Activated CD8-positive, alpha-beta memory T cell treated with anti-CD3 and anti-CD28 coated beads for 4 hours (primary cell): ENCODE results near the gene L3MBTL4.

Experiments used
- DNase-seq, 2 donors: peaks; one replicate each; pipeline ENCODE4 v3.0.0-alpha.2; 2020; ENCODE audit warnings: low read depth in 2 of 2

The L3MBTL4 gene

DNA sequence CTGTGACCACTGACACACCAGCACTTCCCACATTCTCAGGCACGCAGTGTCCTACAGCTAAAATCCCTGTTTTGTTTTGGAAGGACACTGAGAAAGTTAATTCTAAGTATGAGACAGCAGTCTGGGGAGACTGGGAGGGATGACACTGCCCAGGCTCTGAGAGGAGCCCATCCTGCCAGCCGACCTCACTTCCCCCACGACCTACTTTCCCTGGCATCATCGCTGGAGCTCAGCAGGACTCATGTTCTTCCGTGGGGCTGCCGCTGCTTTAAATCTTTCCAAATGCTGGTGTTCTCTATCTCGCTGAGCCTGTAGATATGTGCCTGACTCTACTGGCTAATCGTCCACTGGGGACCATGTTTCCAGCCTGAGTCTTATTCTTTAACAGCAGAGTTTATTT lies 450.6 kb downstream of the L3MBTL4 start:
- no peak for DNase-seq

DNA sequence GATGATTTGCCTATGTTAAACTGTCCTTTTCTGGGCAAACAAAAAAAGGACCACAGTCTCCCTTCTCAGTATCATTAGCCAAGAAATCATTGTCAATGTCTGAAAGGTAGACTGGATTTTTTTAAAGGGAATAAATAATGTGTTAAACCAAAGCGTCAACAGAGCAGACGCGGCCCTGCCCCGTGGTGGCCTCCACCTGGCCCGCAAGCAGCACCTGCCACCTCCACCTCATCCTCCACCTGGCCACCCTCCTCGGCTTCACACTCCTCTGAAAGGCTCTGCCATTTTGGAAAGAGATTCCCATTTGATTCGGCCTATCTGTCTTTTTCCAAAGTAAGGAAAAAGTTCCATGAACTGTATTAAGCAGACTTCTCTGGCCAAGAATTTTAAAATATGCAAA lies 451.4 kb downstream of the L3MBTL4 start:
- no peak for DNase-seq

DNA sequence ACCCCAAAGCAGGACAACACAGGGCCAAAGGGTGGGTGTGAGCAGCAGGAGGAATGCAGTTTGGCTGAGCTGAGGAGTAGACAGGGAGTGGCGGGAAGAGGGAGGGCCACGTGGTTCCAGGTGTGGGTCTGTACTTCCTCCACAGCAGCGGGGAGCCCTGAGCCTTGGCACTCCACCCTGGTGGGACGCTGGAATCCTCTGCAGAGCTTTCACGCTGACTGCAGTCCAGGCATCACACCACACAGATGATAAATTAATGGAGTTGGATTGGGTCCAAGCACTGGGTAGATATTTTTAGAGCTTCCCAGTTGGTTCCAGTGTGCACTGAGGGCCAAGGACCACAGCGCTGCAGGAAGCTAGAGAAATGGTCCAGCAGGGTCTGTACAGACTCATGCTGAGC lies 452.3 kb downstream of the L3MBTL4 start:
- DNase-seq: no peak

DNA sequence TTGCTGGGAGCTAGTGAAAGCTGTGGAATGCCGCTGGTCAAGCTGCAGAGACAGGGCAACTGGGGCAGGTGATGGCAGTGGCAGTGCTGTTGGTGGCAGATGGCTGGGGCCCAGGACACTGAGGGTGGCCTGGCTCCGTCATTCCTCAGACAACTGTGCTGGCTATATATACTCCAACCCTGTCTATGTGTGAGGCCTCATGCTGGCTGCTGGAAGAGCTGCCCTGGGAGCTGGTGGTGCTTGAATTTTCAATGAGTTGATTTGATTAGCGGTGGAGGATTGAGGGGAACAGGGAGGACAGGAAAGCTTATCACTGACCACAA lies 452.9 kb downstream of the L3MBTL4 start:
- DNase-seq: no peak

DNA sequence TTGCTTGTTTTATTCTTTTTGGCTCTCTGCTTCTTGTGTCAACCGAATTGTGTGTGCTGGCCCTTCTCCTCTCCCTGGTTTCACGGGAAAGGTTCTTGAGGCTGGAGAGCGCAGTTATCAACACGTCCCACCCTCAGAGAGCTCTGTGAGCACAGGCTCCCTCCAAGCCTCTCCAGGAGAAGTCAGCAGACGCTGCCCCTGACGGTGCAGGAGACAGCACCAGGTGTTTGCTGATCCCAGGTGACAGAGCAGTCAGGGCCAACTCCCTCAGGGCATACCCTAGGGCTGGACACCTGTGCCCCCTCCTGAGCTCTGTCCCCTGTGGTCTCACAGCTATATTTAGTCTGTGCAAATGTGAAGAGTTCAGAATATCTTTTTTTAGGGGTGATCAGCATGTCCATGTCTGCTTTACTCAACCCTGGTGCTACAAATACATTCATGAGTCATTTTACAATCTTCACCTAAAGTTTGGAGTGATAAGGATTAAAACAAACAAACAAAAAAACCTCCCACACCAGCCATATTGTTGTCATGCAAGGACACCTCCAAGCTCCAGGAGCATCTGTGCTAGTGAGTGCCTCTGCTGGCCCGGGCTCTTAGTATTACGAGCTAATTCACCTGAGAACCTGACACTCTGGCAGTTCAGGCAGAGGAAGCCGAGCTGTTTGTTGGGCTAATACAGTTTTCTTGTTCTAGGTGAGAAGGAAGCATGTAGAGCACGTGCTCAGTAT lies 453.4 kb downstream of the L3MBTL4 start:
- no peak for DNase-seq

DNA sequence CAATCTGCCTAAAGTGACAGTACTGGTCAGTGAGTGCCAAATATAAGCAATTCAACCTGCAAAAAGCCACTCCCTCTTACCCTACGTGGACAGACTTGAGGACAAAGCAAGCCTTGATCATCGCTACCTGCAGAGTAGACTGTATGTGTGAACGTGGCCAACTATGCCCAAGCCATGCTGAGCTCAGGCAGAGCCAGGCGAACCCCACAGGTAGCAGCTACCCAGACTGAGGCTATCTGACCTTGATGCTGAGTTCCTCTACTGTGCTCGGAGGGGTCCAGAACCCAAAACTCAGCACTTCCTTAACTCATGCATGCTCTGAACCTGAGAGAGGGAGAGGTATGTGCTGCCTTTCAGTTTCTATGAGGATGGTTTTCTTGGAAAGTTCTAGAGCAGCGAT lies 455.9 kb downstream of the L3MBTL4 start:
- no peak for DNase-seq

DNA sequence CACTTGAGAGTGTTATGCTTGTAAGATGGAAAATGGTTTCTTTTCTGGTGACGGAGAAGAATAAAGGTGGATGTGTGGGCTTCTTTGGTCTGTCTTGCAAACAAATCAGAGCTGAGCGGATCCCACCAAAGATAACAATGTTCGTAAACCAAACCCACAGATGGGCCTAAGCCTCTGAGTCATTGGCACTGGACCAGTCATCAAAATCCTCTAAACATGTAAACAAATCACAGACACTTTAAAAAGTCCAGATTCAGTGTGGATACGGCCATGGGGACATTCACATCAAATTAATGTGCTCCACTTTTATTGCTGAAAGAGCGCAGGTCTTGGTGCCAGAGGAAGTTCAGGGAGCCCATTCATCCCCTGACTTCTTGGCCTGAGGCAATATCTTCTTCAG lies 458.9 kb downstream of the L3MBTL4 start:
- no peak for DNase-seq

DNA sequence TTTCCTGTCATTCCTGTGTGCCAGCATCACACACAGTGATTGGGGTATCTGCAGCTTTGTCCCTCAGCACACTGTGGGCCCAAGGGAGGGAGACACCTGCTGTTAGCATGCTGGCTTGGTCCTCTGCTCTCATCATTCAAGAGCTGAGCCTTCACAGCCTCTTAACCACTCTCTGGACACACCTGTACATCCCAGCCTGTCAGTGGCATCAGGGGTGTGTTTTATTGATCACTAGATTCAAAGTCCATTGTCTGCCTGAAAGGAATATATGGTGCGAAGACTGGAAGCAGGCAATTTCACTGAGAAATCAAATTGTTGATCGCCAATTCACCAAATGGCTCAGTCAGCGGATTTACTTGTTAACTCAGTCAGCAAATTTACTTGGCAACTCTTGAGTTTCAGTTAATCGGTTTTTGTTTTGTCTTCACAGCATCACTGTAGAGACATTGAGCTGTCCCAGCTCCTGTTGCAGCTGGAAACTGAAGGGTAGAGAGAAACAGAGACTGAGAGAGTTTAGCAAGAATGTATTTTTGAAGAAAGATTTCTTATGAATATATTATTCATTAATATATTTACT lies 463.1 kb downstream of the L3MBTL4 start:
- DNase-seq: no peak

DNA sequence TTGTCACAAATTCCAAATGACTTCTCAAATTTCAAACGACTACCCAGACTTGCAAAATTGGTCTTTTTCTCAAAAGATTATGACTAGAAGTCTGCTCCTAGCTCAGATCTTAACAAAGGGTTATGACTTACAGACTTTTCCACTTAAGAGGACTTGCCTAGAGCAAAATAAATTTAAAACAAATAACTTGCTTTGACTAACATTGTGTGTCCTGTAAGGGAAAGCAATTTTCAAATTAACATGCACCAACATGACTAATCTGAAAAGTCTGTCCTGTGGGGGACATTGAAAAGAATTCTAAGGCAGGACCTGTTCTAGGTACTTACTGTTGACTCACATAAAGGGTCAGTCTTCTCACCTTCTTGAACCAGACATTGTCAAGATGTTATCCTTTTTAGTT lies 465.9 kb downstream of the L3MBTL4 start:
- no peak for DNase-seq

DNA sequence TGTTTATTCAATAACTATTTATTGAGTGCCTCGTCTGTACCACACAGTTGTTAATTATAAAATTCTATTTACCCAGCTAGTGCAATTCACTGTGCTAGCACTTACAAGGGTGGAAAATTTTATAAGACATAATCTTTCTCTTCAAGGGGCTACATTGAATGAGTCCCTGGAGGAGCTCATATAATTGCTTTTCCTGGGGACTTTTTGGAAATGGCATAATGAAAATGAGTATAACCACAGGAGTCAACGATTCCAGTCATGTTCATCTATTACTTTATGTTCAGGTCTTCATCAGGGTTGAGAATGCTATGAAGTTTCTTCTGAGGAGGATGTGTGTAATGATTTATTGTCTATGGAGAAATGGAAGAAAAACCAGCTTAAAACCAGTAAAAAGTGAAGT lies 466.5 kb downstream of the L3MBTL4 start:
- DNase-seq: no peak

DNA sequence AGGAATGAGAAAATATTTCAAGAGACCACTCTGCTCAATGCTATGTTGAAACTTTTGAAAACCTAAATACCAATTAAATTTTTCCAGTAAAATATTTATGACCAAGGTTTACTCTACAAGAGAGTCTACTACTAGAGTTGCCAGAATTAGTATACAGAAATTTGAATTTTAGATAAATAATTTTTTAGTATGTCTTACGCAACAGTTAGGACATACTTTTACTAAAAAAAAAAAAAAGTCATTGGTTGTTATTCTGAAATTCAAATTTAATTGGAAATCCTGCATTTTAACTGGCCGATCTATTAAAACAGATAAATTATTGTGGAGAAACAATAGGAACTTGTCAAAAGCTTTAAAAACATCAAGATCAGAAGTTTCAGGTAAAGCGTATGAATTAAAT lies 470.3 kb downstream of the L3MBTL4 start:
- no peak for DNase-seq

DNA sequence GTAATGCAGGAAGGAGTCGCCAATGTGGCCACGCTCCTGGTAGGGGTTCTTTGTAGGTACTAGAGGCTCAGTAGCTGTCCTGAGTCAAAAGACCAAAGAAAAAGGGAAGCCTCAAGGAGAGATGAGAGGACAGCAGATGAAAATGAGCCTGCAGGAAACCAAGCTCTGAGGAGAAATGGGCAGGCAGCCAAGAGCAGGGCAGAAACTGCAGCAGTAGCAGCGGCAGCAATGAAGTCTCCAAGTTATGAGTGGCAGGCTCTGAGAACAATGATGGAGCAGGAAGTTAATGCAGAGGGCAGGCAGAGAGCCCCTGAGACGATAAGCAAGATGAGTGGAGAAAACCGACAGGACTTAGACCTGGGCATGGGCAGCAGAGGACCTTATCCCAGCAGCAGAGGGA lies 471.2 kb downstream of the L3MBTL4 start:
- DNase-seq: no peak

DNA sequence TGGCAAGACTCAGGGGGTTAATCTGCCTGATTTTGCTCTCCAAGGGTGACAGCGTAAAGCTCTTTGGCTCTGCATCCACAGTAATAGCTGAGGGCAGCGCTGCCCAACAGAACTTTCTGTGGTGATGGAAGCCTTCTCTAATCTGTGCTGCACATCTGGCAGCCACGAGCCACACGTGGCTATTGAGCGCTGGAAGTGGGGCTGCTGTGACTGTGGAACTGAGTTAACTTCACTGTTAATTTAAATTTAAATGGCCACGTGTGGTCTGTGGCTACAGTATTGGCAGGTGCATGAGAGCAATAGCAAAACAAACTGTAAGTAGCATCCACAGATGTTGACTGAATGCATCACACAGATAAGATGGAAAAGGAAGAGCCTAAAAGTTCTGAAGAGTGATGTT lies 472.1 kb downstream of the L3MBTL4 start:
- no peak for DNase-seq

DNA sequence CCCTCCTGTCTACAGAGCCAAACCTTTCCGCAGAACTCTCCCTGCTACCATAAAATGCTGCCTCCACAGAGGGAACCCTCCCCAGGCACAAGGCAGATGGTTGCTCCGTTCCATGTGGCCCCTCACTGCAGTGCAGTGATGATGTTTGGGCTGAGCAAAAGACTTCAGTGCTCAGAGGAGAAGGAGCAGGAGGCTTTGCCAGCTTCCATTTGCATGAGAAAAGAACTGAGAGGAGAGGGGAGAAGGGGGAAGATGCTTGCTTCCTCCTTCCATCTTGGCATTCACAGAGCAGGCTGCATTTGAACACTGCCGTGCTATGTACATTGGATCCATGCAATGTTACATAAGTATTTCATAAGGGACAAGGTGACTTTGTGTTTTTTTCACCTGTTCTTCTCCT lies 472.8 kb downstream of the L3MBTL4 start:
- DNase-seq: no peak

DNA sequence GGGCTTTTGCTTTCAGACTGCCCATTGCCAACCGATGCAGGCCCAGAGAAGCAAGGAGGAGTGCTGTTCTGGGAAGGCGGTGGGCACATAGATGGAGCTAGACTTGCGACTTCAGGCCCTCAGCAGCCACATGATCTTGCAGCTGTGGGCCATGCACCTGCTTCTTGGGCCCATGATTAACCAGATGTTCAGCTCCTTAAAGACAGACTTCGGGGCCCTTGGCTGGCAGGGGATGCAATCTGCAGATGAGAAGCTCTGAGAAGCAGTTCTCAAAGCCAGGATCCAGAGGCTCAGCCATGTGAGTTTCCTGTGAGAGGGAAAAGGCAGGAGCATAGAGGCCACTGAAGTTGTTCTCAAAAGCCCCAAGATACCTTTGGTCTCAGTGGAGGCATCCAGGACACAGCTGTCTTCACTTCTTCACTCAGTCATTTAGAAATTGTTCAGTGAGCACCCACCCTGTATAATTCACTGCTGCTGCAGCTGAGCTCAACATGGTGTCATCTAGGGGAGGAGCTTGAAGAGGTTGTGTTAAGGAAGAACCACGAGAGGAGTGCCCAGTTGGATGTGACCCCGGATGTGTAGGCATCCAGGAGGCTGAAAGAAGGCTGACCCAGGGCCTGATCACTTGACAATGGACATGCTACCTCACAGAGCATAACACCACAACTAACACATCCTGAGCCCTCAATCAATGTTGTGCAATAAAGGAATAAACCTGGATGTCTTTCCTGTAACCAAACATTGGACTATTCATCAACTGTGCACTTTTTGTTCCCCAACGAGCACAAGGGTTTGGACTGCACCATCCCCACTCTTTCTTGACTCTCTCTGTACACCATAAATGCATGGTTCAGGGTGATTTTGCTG lies 474.7 kb downstream of the L3MBTL4 start:
- no peak for DNase-seq

DNA sequence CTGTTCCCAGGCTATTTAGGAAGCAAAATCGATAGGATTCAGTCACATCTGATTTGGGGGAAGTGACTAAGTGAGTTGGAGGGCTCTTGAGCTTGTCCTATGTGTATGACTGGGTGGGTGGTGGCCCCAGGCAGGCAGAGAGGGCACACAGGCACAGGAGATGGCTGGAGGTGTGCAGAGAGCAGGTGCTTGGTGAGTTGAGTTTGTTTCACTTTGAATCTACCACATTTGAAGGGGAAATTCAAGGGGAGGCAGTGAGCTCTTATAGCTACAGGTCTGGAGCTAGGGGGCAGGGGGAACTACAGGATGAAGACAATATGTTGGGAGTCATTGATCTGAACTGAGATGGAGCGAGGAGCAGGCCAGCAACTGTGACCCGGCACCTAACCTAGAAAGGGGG lies 476.9 kb downstream of the L3MBTL4 start:
- no peak for DNase-seq

DNA sequence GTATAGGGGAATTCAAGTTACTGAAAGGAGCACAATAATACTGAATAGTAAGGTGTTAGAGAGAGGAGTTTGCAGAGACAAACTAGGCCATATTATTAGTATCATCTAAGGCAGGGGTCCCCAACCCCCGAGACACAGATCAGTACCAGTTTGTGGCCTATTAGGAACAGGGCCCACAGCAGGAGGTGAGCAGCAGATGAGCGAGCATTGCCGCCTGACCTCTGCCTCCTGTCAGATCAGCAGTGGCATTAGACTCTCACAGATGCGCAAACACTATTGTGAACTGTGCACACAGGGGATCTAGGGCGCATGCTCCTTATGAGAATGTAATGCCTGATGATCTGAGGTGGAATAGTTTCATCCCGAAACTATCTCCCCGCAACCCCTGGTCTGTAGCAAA lies 477.6 kb downstream of the L3MBTL4 start:
- DNase-seq: no peak

DNA sequence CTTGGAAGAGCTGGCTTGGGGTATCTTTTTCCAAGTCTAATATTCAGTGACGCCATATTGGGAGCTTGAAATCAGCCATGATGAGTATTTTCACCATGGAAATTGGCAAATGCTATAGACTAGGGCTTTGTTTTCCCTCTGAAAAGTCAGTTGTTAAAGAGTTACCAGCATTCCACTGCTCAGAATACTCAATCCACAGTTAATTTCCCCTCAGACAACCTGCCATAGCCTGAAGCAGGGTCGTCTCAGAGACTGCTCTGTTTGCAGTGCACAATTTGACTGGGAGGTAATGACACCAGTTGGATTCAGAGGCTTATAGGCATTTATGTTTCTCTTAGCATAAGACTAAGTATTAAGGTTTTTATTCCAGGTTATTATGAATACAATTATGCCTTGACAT lies 483.9 kb downstream of the L3MBTL4 start:
- no peak for DNase-seq

DNA sequence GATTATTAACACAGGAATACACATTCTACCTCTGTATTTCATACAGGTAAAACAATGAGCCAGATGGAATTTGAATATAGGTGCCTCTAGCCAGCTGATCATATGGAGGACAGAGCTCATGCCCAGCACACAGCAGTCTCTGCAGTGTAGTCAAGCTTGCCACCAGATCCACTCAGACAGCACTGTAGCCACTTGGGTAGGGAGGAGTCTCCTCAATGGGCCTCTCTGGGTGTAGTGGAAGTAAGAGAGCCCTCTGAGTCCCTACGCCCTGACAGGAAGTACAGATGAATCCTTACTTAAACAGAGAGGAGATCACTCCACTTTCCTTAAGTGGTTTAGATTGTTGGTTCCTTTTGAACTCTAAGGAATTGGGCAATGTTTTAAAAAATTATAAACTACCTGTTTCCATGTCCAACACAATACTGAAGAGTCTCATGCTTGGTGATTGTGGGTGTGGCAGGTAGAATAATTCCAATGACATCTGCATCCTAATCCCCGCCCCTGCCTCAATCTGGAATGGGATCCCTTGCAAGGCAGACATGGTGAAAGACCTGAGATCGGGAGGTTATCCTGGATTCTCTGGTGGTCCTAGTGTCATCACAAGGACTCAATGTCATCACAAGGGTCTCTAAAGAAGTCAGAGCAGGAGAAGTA lies 496.4 kb downstream of the L3MBTL4 start:
- no peak for DNase-seq

DNA sequence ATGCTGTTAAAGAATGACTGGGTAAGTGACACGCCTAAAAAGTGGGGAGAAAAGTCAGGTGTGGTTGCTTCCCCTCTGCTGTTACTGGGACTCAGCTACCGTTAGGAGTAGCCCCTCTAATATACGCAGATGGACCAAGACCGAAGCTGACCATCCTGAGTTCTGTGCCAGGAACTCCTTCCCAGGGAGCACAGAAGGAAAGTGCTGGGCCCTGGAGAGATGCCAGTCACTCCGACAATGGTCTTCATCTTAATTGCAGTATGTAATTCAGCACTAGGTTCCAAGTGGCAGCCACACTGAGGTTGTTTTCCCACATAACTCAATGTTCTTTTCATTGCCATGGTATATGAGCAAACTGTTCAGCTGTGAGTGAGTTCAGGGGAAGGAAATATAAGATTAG lies 499.8 kb downstream of the L3MBTL4 start:
- no peak for DNase-seq

DNA sequence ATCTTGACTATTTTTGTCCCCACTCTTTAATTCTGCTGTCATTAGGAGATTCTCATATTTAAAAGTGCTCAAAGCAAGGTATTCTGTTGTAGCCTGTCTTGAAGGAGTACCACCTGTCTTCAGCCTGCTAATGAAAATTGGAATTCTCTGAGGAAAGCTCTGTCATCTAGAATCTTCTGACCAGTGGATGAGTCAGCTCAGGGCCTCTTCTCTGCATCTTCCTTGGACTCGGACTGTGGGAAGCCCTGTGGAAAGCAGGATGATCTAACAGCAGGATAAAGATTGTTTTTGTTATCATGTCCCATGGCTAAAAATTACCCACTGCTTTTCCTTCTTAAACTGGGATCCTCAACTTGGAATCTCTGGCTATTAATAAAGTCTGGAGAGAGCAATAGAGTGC lies 500.7 kb downstream of the L3MBTL4 start:
- no peak for DNase-seq

DNA sequence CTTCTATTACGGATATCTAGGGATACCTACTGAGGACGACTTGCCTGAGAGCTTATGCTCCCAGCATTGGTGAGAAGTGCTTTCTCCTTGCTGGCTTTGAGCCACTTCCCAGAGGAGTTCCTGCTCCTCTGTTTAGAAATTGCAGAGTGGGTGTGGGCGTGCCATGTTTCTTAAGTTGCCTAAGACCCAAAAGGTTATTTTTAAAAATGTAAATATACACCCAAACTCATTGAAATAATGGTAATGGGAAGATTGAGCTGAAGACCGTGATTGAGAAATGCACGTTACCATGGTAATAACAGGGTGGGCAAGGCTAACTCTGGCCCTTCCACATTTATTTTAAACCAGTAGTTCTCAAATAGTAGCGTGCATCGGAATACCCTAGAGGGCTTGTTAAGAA lies 502.1 kb downstream of the L3MBTL4 start:
- DNase-seq: no peak

DNA sequence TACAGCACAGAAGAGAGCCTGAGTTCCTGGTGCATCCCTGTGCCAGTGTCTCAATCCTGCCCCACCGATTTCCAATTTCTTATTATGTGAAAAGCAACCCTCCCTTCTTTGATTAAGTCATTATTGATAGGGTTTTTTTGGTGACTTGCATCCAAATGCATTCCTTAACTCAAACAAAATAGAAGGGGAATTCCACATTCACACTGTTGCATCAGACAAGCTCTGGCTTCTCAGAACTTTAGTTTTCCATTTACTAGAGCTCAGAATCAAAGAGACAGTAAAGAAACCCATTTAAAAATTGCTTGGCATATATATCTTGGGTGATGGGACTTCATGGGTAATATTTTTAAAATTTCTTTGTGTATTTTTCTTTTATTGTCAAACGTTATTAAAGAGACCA lies 505.6 kb downstream of the L3MBTL4 start:
- DNase-seq: no peak
